ENCODE data around the gene MTMR4.
A peak's percentile ranks its signal among the peaks of the same experiment; 100 is the strongest.
"Not testable (repeated sequence)": the region's sequence is repeated elsewhere in the genome, so short reads cannot be mapped to it uniquely, and the experiment has no call there.

MTMR4 gene

DNA sequence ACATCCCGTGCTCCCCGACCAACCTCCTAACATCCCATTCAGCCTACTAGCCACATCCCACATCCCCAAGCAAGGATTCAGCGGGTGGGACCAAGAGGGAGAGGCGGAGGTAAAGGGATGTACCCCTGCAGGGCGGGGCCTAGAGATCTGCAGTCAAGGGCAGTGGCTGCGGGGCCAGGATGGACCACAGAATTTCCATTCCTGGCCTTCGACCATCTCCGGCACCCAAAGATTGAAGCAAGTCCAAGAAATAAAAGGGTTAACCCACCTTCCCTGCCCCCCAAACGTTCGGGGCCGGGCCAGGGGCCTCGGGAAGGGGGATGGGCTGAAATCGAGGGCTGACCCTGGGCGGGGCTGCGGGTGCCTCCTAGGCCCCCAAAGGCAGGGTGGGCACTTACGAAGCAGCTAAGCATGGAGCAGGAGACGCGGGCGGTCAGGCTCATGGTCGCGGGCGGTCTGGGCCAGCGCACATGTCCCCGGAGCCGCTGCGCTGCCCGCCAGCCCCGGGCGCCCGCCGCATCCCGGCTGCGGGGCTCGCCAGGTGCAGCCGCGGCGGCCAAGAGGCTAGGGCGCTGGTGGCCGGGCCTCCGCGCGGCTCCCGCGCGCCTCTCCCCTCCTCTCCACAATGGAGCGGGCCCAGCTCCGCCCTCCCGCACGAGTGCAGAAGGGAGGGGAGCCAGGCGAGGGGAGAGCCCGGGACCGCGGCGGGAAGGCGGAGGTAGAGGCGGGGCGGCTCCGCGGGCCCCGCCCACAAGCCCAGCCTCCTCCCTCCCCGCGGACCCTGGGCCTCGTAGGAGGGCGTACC, at the start of gene MTMR4:
TSS of gene MTMR4 (minus strand) at position 674 of the 805 bp plus-strand sequence. CDS start at position 443, 231 bp downstream.
- peak; percentile 67 for DNase-seq (ENCODE audit: low spot score)

DNA sequence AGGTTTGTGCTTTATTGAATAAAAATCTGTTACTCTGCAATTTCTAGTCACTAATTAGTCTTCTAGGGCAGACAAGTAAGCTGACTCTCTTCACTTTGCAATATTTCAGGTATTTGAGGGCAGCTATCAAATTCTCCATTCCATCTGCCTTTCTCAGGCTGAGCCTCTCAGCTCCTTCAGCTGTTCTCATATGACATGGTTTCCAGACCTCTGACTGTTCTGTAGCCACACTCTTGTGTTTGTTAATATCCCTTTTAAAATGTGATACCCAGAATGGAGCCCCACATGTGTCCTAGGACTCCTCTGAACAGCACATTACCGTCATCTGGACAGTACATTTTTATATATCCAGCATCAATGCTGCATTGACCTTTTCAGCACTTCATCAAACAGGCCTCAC, 46.1 kb upstream of the MTMR4 start:
- no peak for DNase-seq (ENCODE audit: low spot score)

DNA sequence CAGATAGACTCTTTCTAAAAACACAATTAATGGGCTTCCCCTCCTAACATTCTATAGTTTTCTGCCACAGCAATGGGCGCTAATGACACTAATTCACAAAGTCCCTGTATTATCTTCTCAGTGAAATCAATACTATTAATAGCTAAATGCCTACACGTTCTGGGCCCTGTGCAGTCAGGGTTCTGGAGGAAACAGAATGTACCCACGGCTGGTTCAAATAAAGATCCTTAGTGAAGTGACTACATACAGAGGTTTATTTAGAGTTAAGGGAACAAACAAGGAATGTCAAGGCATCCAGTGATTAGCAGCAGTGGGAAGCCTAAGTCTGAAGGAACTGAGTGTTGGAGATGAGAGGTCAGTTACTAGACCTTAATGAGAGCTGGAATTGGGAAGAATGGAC, 43.5 kb upstream of the MTMR4 start:
- no peak for DNase-seq (ENCODE audit: low spot score)

DNA sequence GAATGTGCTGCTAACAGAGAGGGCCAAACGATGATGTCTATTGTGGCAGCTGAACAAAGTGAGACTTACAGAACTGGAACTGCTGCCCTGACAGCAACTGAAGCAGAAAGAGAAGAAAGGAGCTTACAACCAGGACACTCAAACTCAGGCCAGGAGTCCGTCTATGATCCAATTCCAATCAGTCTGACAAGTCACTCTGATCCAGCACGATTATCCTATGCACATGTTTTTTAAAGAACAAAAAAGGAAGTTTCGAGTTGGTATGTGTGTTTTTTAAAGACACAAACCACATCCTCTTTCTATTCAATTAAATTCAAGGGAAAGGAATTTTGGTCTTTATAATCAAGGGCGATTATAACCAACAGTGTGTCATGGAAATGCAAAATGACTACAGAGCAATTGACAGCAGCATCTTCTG, 42.4 kb upstream of the MTMR4 start:
- no peak for DNase-seq (ENCODE audit: low spot score)

DNA sequence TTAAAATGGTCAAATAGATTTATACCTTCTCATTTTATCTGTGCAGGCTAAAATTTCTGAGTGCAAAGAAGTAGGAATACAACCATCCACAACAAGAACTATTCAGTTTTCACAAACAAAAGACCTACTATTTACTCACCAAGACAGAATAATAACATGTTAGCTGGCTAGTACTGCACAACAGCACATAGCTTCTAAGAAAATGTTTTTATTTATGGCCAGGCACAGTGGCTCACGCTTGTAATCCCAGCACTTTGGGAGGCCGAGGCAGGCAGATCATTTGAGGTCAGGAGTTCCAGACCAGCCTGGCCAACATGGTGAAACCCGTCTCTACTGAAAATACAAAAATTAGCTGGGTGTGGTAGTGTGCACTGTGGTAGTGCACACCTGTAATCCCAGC, 40.7 kb upstream of the MTMR4 start:
- DNase-seq (ENCODE audit: low spot score) = not testable (repeated sequence)

DNA sequence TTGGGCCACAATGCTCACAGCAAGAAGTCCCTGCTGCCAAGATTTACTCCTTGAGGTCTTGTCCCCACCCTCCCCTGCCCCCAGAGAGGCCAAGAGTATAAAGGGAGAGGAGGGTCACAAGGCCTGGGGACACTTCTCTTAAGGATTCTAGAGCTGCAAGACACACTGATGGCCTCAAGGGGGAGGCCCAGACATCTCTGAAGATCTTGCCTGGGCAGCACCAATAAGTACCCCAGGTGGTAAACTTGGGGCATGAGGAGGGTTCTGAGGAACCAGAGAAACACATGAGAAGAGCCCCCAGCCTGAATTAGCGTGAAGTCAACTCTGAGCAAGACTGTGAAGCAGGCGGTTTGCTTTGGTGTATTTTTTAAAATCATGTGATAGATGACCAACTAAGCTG, 26.8 kb upstream of the MTMR4 start:
- no peak for DNase-seq (ENCODE audit: low spot score)

DNA sequence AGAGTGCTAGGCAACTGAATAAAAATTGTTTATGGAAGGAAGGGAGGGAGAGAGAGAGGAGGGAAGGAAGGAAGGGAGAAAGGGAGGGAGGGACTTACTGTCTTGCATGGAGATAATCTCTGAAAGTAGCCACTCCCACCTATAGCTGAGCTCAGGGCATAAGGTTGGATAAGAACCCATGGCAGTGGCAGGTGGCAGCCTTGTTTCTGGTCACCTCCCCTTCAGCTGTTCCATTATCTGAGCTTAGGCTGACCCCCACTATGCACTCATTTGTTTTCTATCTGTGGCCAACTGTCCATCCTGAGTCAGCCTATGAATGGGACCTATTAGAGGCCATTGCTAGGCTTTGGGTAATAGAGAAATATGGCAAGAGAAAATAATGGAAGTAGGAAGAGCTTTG, 25.3 kb upstream of the MTMR4 start:
- no peak for DNase-seq (ENCODE audit: low spot score)

DNA sequence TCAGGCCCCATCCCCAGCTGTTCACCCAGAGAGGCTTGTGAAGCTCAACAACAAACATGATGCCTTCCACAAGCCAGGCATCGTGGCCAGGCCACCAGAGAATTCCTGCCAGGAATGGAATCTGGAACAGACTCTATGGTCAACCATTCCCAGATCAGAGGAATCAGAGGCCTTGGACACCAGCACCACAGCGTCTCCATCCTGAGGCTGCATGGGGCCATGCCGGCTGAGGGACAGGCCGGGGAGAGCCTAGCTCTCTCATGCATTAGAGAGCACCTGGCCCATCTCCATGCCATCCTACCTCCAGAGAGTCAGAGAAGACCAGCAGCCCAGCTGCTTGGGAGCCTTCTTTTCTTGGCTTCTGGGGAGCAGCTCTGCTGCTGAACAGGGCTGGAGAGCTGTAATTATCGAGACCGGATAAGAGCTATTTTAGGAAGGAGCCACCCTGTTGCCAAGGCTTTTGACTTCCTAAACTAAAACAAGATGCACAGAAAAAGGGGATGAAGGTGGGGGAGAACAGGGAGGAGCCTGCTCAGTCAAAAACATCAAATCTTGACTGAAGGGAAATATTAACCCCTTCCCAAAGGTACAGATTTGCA, 24.5 kb upstream of the MTMR4 start:
- no peak for DNase-seq (ENCODE audit: low spot score)

DNA sequence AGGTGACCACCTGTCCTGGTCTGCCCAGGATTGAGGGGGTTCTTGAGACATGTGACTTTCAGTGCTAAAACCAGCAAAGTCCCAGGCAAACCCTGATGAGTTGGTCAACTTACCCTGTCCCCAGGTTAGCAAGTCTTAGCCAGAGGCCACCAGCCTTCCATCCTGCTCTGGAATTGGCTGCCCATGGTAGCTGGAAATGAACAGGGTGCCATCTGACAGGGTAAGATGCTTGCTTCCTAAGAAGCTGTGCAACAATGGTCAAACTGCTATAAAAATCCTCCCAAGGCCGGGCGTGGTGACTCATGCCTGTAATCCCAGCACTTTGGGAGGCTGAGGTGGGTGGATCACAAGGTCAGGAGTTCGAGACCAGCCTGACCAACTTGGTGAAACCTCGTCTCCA, 22.8 kb upstream of the MTMR4 start:
- no peak for DNase-seq (ENCODE audit: low spot score)

DNA sequence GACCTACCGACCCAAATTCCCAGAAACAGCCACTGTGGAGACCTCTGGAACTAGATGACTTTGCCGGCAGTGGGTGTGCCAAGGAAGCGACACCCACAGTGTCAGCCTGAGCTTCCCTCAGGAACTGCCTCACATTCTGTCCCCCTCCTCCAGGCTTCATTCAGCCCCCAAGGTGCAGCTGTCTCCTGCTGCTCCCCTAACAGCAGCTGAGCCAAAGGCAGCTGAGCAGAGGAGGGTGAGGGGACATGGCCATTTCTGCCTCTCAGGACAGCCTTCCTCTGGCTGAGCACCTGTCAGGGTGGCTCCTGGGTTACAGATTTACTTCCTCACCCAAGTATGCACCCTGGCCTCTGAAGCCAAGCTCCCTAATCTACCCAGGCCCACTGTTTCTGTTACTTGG, 22.1 kb upstream of the MTMR4 start:
- DNase-seq (ENCODE audit: low spot score) = no peak

DNA sequence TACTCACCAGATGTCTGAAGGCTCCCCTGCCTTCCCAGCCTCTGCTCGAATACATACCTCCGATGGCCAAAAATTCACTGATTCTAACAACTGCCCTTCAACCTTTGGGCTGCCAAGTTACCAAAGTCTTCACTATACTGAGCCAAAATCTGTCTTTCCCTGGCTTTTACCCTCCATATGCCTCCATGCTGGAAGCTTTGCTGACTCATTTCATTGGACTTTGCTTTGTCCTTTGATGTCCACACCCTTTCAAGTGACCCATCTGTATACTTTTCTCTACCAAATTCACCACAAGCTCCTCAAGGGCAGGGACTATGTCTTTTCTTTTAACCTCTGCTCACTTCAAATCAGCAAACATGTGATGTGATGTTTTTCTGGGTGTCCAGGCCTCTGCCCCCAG, 21.0 kb upstream of the MTMR4 start:
- peak; percentile 92 for DNase-seq (ENCODE audit: low spot score)

DNA sequence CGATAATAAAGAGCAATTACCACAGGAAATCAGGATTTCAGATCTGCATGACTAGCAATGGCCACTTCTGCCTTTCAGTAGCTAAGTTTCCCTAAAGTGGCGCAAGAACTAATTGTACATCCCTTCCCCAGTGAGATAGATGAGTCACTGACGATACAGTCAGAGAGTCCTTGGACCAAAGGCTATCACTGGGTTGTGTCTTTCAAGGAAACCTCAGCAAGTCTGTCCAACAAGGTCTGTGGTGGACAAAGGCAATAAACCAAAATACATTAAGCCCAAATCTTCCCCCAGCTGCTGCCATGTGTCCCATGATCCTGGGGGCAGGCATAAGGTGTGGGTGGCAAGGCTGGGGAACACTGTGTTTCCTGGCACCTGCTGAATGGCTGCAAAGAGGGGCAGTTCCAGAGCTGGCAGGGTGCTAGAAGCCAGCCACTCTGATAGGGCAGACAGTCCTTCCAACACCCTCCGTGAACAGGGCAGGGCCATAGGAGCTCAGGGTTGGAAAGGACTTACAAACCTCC, 20.5 kb upstream of the MTMR4 start:
- DNase-seq (ENCODE audit: low spot score) = peak; percentile 82

DNA sequence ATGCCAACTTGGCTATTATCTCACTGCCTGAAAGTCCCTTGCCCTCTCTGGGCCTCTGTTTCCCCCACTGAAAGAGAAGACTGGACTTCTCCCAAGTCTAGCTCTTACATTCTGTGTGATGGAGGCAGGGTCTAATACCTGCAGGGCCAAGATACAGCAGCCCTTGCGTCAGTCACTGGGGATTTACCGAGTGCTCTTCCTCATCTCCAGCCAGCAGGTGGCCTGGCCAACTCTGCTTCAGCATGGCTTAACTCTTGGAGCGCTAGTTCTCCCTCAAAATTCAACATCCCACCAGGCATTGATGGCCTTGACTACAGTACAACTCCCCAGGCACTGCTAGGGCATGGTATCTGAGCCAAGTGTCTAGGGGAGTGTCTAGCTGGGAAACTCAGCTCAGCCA, 19.9 kb upstream of the MTMR4 start:
- no peak for DNase-seq (ENCODE audit: low spot score)

DNA sequence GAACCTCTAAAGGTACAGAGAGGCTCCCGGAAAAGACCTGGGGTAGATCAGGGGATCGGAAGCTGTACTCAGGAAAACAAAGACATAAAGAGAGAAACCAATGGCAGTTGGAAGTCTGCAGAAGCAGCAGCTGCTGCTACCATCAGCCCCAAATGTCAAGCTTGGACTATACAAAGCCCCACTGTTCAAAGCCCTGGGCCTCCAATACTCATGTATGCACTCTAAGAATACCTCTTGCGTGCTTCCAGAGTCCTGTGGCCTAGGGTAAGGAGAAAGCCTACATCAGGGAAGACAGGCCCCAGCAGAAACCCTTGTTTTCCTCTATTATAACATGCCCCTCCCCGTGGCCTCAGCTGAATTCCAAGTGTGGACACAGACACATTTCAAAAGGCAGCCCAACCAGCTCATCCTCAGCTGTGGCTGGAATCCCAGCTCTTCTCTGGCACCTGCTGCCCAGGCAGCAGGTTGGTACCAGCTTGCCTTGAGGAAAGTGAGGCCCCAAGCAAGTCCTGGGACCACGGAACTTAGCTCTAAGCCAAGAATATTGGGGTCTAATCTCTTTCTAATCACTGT, 19.3 kb upstream of the MTMR4 start:
- DNase-seq (ENCODE audit: low spot score) = no peak

DNA sequence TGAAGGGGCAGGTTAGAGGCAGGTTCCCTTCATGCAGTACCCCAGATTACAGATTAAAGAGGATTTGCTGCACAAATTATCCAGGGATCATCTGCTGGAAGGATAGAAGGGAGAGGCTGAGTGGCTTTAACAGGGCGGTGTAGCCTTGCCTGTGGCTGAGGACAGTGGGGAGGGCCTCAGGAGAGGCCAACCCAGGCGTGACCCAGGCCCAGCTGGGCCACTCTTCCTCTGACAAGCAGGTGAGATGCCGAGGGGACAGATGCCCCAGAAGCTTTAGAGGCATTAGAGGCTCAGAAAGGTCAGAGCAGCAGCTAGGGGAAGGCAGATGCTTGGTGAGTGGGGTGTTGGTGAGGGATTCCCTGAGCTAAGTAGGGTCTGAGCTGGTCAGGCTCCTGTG, 18.1 kb upstream of the MTMR4 start:
- DNase-seq (ENCODE audit: low spot score) = no peak

DNA sequence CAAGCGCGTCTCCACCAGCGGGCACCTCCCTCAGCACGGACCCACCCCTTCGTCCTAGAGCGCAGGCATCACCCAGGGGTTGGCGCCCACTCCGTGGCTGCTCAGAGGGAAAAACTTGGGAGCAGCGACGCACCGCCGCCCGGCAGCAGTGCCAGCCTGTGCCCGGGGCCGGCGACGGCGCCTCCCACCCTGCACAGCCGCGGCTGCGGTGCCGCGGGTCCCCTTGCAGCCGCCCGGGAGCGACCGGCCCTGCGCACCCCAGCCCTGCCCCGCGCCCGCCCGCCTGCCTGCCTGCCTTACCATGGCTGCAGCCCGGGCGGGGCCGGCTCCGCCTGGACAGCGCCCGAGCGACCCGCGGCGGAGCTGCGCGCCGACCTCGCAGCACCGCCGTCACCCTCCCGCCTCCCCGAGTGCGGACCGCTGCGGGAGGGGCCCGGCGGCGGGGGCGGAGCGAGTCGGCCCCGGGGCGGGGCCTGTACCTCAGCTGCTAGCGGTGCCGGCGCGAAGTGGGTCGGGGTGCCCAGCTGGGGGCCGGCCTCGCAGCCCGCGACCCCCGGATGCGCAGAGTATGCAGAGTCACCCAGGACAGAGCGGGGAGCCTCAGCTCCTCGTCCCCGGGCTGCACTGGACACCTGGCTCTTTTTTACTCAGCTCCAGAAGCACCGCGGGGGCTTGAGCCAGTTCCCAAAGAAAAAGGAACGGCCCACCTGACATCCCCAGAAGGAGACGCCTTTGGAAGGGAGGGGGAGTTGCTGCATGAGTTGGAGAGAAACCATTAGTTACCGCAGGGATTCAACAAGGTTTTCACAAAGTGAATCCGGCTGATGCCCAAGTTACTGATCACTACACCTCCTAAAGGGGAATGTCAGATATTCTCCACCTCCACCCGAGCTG, 17.5 kb upstream of the MTMR4 start:
- DNase-seq (ENCODE audit: low spot score) = peak; percentile 33

DNA sequence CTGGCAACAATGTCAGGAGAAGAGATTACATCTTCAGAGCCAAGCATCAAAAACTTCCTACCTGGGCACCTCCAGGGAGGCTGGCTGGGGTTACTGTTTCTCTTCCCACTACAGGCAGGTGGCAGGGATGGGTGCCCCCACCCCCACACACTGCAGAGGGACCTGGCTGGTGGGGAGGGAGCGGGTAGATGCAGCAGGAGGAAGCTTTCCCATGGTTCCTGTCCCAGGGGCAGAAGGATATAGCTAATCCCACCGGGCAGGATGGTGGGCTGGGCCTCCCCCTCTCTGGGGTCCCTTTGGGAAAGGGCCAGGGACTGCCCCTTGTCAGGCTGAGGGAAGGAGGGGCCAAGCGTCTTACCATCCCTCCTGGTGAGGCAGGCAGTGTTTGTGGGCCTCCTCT, 16.7 kb upstream of the MTMR4 start:
- DNase-seq (ENCODE audit: low spot score) = no peak

DNA sequence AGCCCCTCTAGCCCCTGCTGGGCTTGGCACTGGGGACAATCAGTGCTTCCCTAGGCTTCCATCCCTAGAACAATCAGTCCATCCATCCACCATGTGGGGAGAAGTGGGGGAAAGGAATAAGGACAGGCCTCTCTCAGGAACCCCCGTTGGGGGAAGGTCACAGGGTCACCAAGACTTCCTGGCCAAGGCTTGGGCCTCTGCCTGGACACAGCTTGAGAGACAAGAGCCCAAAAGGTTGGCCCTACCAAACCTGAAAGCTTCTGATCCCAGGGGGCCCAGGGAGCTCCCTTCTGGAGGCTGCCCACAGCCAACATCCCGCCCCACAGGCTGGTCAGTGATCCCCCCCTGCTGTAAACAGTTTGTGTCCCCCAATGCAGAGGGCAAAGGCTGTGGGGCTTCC, 16.2 kb upstream of the MTMR4 start:
- no peak for DNase-seq (ENCODE audit: low spot score)

DNA sequence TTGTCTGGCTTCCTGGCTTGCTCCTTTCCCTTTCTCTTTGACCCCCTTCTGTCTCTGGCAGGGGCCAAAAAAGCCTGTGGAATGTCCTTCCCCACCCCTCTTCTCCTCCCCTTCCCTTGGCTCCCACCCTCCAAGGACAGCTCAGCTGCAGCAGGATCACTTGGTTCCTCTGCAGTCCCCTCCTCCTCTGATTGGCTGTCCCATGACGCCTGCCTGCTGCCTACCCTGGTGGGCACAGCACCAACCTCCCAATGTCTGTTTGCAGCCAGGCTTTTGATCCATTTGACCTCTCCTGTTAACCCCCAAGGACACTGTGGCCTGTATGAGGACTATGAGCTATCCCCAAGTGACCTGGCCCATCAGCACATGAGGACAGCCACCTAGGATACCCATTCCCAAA, 14.8 kb upstream of the MTMR4 start:
- no peak for DNase-seq (ENCODE audit: low spot score)

DNA sequence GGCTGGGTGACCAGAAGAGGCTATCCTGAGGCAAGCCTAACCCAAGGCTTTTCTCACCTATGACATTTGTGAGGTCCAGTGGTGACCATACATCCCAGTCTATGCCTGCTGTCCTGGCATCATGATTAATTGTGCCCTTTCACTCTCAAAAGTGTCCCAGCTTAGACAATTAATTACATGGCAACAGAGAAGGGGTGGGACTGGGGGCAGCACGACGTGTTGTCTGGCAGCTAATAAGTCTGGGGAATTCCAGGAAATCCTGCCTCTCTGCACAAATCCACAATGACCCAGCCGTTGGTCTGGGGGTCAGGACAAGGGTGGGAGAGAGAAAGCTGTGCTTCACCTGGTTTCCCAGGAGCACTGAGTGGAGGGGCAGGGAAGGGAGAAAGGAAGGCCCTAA, 14.0 kb upstream of the MTMR4 start:
- DNase-seq (ENCODE audit: low spot score) = no peak

DNA sequence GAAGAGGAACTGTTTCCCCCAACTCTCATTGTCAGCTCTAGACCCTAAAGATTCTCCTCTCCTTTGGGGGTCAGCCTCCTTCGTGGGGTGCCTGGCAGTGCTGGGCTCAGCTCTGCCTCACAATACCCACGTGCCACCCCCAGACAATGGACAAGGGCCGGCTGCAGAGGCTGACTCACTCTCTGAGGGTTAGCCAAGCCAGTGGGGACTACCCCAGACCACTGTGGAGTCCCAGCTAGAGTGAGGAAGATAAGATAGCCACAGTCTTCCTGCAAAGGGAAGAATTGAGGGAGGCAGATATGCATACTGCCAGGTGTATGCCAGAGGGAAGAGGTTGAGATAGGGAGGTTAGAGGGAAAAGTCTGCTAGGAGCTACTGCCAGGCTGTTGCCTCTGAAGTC, 13.5 kb upstream of the MTMR4 start:
- no peak for DNase-seq (ENCODE audit: low spot score)

DNA sequence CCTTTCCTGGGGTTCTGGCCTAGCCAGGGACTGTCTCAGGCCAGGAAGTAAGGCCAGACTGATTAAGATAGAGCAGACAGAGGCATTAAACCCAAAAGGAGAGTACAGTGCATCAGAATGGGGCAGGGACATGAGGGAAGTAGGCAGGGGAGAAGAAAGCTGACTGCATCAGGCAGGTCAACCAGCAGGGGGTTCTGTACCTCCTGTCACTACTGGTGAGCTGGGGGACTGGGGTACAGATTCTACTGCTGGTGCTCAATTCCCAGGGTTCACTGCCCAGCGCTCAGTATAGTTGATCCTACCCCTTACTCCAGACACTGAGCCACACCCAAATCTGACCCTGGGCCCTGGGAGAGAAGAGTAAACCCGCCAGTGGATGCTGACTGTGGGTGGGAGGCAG, 12.9 kb upstream of the MTMR4 start:
- DNase-seq (ENCODE audit: low spot score) = no peak
